Mononuclear cell (primary cell): Measurements from ENCODE around the gene PATJ. TPM values are rescaled to one million over a fixed set of nuclear protein-coding genes. Genes with fewer than 3 reads are reported as not detected.
"Not testable (repeated sequence)": the region's sequence is repeated elsewhere in the genome, so short reads cannot be mapped to it uniquely, and the experiment has no call there.

Experiments used
- H3K27me3 ChIP-seq: 2 replicates; pipeline ENCODE4 v1.6.0; 2011; ENCODE audit warnings: low read length, control low read depth; ENCODE audit not compliant: insufficient read depth
- H3K4me1 ChIP-seq: 2 replicates; pipeline ENCODE4 v1.5.1; 2011; ENCODE audit warnings: mild to moderate bottlenecking, low read length, control low read depth; ENCODE audit not compliant: insufficient read depth
- H3K4me3 ChIP-seq: 2 replicates; pipeline ENCODE4 v1.5.1; 2011; ENCODE audit warnings: mild to moderate bottlenecking, low read length, moderate library complexity
- H3K9me3 ChIP-seq: 2 replicates; pipeline ENCODE4 v1.5.1; 2011; ENCODE audit warnings: low read depth, mild to moderate bottlenecking, control low read depth, low read length
- total RNA-seq: library from RNA; depleted of rRNA; stranded (reverse); fragments of >200 nt; gene quantifications from one replicate; pipeline ENCODE4 v1.2.3, GENCODE V29; 2012

The PATJ gene
- total RNA-seq, 1 donor = 45.0 TPM

GRCh38 chr1:61779231-61779630, 37.0 kb downstream of the PATJ start:
- Histone ChIP-seq H3K4me1 (peaks cover 5% of the 10 kb centered on the region), H3K9me3 (no peaks in the 10 kb centered on the region)

GRCh38 chr1:61781151-61781550, 38.9 kb downstream of the PATJ start:
- no peaks in the 10 kb centered on the region for H3K27me3 ChIP-seq
- H3K9me3 ChIP-seq = no peaks in the 10 kb centered on the region
- peaks cover 5% of the 10 kb centered on the region for H3K4me1 ChIP-seq
- H3K4me3 ChIP-seq = no peak overlapping the region

More at GRCh38 chr1:61779231-61779630, 37.0 kb downstream of the PATJ start:
- Histone ChIP-seq H3K4me3 (no peak overlapping the region), H3K27me3 (no peaks in the 10 kb centered on the region)

- Histone ChIP-seq H3K4me3 (no peak overlapping the region), H3K27me3 (no peaks in the 10 kb centered on the region), H3K9me3 (no peaks in the 10 kb centered on the region), H3K4me1 (peaks cover 5% of the 10 kb centered on the region)
Observed at GRCh38 chr1:61782771-61783170, 40.5 kb downstream of the PATJ start.

- H3K27me3 ChIP-seq = no peaks in the 10 kb centered on the region
- H3K9me3 ChIP-seq = no peaks in the 10 kb centered on the region
- H3K4me1 ChIP-seq = peaks cover 5% of the 10 kb centered on the region
- no peak overlapping the region for H3K4me3 ChIP-seq
Observed at GRCh38 chr1:61784726-61785125, 42.4 kb downstream of the PATJ start.

- Histone ChIP-seq H3K9me3 (no peaks in the 10 kb centered on the region), H3K4me1 (no peaks in the 10 kb centered on the region), H3K4me3 (no peak overlapping the region), H3K27me3 (no peaks in the 10 kb centered on the region)
Observed at GRCh38 chr1:61790837-61791236, 48.6 kb downstream of the PATJ start.

GRCh38 chr1:61797045-61797755, 54.9 kb downstream of the PATJ start:
- no peaks in the 10 kb centered on the region for H3K4me1 ChIP-seq
- H3K27me3 ChIP-seq = no peaks in the 10 kb centered on the region
- H3K4me3 ChIP-seq = no peak overlapping the region
- H3K9me3 ChIP-seq = no peaks in the 10 kb centered on the region

GRCh38 chr1:61801047-61801446, 58.8 kb downstream of the PATJ start:
- H3K27me3 ChIP-seq, H3K9me3 ChIP-seq, H3K4me3 ChIP-seq, H3K4me1 ChIP-seq: not testable (repeated sequence)

- Histone ChIP-seq H3K27me3 (no peaks in the 10 kb centered on the region), H3K4me3 (no peak overlapping the region), H3K9me3 (no peaks in the 10 kb centered on the region), H3K4me1 (no peaks in the 10 kb centered on the region)
Observed at GRCh38 chr1:61807606-61808140, 65.4 kb downstream of the PATJ start.

- Histone ChIP-seq H3K4me1 (no peaks in the 10 kb centered on the region), H3K9me3 (no peaks in the 10 kb centered on the region)
Observed at GRCh38 chr1:61808321-61808720, 66.0 kb downstream of the PATJ start.

GRCh38 chr1:61808968-61809367, 66.7 kb downstream of the PATJ start:
- no peaks in the 10 kb centered on the region for H3K27me3 ChIP-seq
- no peaks in the 10 kb centered on the region for H3K4me1 ChIP-seq
- H3K4me3 ChIP-seq = no peak overlapping the region
- H3K9me3 ChIP-seq = no peaks in the 10 kb centered on the region

More at GRCh38 chr1:61808321-61808720, 66.0 kb downstream of the PATJ start:
- Histone ChIP-seq H3K27me3 (no peaks in the 10 kb centered on the region), H3K4me3 (no peak overlapping the region)

- no peaks in the 10 kb centered on the region for H3K9me3 ChIP-seq
- H3K4me1 ChIP-seq = no peaks in the 10 kb centered on the region
- H3K4me3 ChIP-seq = no peak overlapping the region
Observed at GRCh38 chr1:61812916-61813315, 70.6 kb downstream of the PATJ start.

GRCh38 chr1:61816191-61816590, 73.9 kb downstream of the PATJ start:
- no peak overlapping the region for H3K4me3 ChIP-seq
- H3K4me1 ChIP-seq = no peaks in the 10 kb centered on the region
- no peaks in the 10 kb centered on the region for H3K27me3 ChIP-seq
- H3K9me3 ChIP-seq = no peaks in the 10 kb centered on the region

More at GRCh38 chr1:61812916-61813315, 70.6 kb downstream of the PATJ start:
- no peaks in the 10 kb centered on the region for H3K27me3 ChIP-seq

GRCh38 chr1:61818992-61819391, 76.7 kb downstream of the PATJ start:
- Histone ChIP-seq H3K27me3 (no peaks in the 10 kb centered on the region), H3K4me1 (no peaks in the 10 kb centered on the region), H3K9me3 (no peaks in the 10 kb centered on the region), H3K4me3 (no peak overlapping the region)

GRCh38 chr1:61819421-61819820, 77.1 kb downstream of the PATJ start:
- H3K9me3 ChIP-seq = no peaks in the 10 kb centered on the region
- no peaks in the 10 kb centered on the region for H3K4me1 ChIP-seq
- no peak overlapping the region for H3K4me3 ChIP-seq
- H3K27me3 ChIP-seq = no peaks in the 10 kb centered on the region

GRCh38 chr1:61825393-61825792, 83.1 kb downstream of the PATJ start:
- no peak overlapping the region for H3K4me3 ChIP-seq
- no peaks in the 10 kb centered on the region for H3K9me3 ChIP-seq
- H3K27me3 ChIP-seq = no peaks in the 10 kb centered on the region
- H3K4me1 ChIP-seq = no peaks in the 10 kb centered on the region

GRCh38 chr1:61828805-61829204, 86.5 kb downstream of the PATJ start:
- H3K4me3 ChIP-seq = no peak overlapping the region
- H3K4me1 ChIP-seq = no peaks in the 10 kb centered on the region
- H3K27me3 ChIP-seq = no peaks in the 10 kb centered on the region
- no peaks in the 10 kb centered on the region for H3K9me3 ChIP-seq
